LNCAP (cell line): ENCODE data around the gene PLA2G2E.

ENCODE experiments used
- CTCF ChIP-seq: fragments of 450-650 bp; IDR thresholded peaks from 2 replicates; pipeline ENCODE4 v1.5.1; 2017; ENCODE audit warnings: mild to moderate bottlenecking

PLA2G2E gene

GRCh38 chr1:19926296-19927129, 3.1 kb upstream of the PLA2G2E start:
- TF ChIP-seq CTCF: no peak

DNA sequence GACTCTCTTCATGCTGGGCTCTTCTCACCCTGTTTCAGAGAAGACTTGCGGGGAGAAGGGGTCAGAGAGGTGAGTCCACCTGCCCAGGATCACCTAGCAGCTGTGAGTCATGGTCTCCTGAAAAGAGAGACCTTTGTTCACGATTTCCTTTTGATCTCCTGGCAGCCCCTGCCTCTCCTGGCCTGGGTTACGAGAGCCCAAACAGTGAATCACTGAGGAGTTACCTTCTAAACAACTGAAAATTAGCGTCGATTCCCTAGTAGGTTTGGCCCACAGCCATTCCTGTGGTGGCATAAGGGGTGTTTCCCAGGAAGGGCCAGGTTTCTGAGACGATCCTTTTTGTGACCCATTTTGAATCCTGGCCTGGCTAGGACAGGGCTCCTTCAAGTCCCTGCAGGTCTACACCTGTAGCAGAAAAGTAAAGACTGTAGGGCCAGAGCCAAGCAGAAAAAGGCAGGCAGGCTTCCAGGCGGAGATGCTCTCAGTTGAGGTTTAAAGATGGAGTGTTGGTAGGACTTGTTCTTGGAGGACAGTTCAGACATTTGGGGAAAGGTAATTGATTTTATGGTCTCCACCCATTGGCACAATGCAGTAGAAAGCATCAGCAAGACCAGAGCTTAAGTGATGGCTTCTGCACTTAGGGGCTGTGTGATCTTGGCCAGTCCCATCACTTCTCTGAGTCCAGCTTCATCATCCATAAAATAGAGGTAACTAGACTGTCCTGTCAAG, 2.1 kb upstream of the PLA2G2E start:
- no peak for TF ChIP-seq CTCF

GRCh38 chr1:19923953-19924346, 533 bp upstream of the PLA2G2E start:
- TF ChIP-seq CTCF: no peak

- TF ChIP-seq CTCF: no peak
These were observed 1.3 kb downstream of the PLA2G2E start for GRCh38 chr1:19922015-19922688.

DNA sequence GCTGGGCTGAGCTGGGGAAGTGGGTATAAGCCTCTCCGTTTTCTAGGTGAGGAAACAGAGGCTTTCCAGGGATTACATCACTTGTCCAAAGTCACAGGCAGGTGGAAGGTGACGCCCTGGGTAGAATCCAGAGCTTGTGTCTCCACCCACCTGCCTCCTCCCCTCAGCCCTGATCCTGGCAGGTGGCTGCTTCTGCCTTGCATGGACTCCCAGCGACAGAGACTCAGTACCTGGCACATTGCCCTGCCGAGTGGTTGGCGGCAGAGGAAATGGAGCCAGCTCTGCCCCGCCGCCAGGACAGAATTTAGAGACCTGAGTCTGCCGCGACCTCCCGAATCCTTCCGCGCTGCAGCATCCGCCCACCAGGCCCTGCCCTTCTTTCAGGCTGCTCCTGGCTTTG, 2.1 kb downstream of the PLA2G2E start:
- no peak for TF ChIP-seq CTCF

DNA sequence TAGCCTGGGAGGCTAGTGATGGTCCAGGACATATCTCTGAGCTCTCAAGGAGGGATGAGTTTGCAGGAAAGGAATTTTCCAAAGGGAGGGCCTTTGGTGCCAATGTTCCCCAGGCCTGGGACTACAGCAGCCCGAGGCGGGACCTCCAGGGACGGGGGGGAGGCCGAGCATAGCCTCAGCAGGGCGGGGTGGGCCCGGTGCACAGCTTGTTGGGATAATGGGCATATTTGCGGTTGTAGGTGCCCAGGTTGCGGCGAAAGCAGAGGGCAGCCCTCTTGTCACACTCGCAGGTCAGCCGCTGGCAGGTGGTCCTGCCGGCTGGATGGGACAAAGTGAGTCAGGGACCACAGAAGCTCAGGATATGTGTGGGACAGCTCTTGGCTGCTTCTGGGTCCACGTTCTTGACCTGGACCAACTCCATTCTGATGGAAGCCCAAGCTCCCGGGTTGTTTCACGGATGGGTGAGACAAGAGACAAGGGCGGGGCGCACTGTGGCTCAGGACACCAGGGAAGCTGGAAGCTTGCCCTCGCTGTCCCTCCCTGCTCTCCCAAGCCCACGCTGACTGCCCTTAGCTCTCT, 3.2 kb downstream of the PLA2G2E start:
- no peak for TF ChIP-seq CTCF

DNA sequence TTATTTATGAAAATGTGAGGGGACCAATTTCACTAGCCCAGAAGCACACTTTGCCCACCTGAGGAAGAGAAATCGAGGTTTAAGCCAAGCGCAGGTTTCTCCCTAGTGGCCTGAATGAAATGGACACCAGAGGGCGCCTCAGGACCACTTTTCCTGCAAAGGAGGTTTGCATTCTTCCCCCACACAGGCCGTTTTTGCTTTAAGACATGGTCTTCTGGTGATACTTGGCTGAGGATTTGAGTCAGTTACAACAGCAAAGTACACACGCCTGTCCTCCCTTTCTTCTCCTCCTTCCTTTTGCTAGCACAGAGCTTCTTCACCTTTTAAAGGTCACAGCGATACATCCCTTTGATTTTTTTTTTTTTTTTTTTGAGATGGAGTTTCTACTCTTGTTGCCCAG, 5.4 kb downstream of the PLA2G2E start:
- peak; percentile 58 for TF ChIP-seq CTCF
